Measurements from ENCODE around the gene GMIP.

GMIP gene

DNA sequence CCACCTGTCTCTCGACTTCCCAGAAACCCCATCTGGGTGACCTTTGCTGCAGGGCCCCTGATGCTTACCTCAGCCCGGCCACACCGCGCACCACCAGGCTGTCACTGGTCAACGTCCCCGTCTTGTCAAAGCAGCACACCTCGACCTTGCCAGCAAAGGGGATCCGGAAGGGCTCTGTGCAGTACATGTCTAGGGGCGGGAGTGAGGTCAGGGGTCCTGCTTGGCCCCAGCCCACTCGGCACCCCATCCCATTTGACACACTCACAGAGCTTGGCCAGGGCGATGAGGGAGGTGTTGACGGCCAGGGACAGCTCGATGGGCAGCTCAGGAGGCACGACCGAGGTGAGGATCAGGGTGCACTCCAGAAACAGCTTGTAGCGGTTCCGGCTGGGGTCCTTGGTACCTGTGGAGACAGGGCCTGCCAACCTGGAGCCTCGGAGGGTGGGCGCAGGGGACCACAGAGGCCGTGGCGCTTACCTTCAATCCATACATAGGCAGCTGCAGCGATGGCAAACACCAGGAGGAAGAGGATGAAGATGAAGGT, 11.7 kb upstream of the GMIP start:
- no peaks in the 10 kb centered on the region for H3K4me1 ChIP-seq (ENCODE audit: insufficient read depth, low read length)
- no peak overlapping the region for H3K27ac ChIP-seq (ENCODE audit: low read length)
- peaks cover 27% of the 10 kb centered on the region for H3K79me2 ChIP-seq (ENCODE audit: insufficient read depth, low read length)
- no peak overlapping the region for H2AFZ ChIP-seq (ENCODE audit: low read depth, low read length)
- H3K36me3 ChIP-seq (ENCODE audit: insufficient read depth, low read length) = peaks cover 99% of the 10 kb centered on the region
- no peak overlapping the region for H3K4me3 ChIP-seq (ENCODE audit: low read depth in 1 of 2, low read length in 2 of 2)
- H3K9me3 ChIP-seq (ENCODE audit: insufficient read depth, low read length, severe bottlenecking) = no peaks in the 10 kb centered on the region
- DNase-seq (no peak), ATAC-seq (ENCODE audit: insufficient read depth, low read depth) (no peak)
- TF ChIP-seq, protein P1, sequence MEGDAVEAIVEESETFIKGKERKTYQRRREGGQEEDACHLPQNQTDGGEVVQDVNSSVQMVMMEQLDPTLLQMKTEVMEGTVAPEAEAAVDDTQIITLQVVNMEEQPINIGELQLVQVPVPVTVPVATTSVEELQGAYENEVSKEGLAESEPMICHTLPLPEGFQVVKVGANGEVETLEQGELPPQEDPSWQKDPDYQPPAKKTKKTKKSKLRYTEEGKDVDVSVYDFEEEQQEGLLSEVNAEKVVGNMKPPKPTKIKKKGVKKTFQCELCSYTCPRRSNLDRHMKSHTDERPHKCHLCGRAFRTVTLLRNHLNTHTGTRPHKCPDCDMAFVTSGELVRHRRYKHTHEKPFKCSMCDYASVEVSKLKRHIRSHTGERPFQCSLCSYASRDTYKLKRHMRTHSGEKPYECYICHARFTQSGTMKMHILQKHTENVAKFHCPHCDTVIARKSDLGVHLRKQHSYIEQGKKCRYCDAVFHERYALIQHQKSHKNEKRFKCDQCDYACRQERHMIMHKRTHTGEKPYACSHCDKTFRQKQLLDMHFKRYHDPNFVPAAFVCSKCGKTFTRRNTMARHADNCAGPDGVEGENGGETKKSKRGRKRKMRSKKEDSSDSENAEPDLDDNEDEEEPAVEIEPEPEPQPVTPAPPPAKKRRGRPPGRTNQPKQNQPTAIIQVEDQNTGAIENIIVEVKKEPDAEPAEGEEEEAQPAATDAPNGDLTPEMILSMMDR (IDR thresholded peaks at IDR 0.05; ENCODE audit: borderline replicate concordance, extremely low read depth, low read length, poor library complexity, severe bottlenecking) = no peak
- no peak for TF ChIP-seq EZH2 (IDR thresholded peaks at IDR 0.05; ENCODE audit: borderline replicate concordance, low read depth, low read length, severe bottlenecking)
- no peak overlapping the region for H3K4me2 ChIP-seq (ENCODE audit: insufficient read depth, low read length)
- H3K9ac ChIP-seq (ENCODE audit: low read depth, low read length) = no peak overlapping the region
- no peaks in the 10 kb centered on the region for H3K27me3 ChIP-seq (ENCODE audit: insufficient read depth, low read length, poor library complexity)
- H4K20me1 ChIP-seq (ENCODE audit: insufficient read depth, low read length) = peaks cover 58% of the 10 kb centered on the region

DNA sequence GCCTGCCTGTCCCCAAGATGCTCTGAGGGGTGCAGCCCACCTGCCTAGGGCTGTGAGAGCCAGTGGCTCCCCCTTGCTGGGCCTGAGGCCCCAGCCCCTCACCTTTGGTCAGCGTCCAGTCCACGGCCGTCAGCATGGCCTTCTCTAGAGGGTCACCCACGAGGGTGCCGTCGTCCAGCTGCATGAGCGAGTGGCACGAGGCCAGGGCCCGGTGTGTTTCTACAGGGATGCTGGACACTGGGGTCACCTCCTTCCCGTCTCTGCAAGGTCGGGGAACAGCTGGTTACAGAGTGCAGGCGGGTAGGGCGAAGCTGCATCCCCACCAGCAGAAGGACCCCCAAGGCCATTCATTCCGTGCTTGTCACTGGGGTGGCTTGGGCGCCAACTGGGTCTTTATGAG, 11.0 kb upstream of the GMIP start:
- DNase-seq = no peak
- Histone ChIP-seq H3K4me2 (ENCODE audit: insufficient read depth, low read length) (no peak overlapping the region), H3K9ac (ENCODE audit: low read depth, low read length) (no peak overlapping the region), H3K4me1 (ENCODE audit: insufficient read depth, low read length) (no peaks in the 10 kb centered on the region), H3K27me3 (ENCODE audit: insufficient read depth, low read length, poor library complexity) (no peaks in the 10 kb centered on the region), H3K36me3 (ENCODE audit: insufficient read depth, low read length) (peaks cover 99% of the 10 kb centered on the region), H3K4me3 (ENCODE audit: low read depth in 1 of 2, low read length in 2 of 2) (no peak overlapping the region), H3K9me3 (ENCODE audit: insufficient read depth, low read length, severe bottlenecking) (no peaks in the 10 kb centered on the region), H4K20me1 (ENCODE audit: insufficient read depth, low read length) (peaks cover 53% of the 10 kb centered on the region), H2AFZ (ENCODE audit: low read depth, low read length) (no peak overlapping the region), H3K27ac (ENCODE audit: low read length) (no peak overlapping the region), H3K79me2 (ENCODE audit: insufficient read depth, low read length) (peaks cover 20% of the 10 kb centered on the region)
- ATAC-seq (ENCODE audit: insufficient read depth, low read depth) = no peak
- TF ChIP-seq, protein P1 (IDR thresholded peaks at IDR 0.05; ENCODE audit: borderline replicate concordance, extremely low read depth, low read length, poor library complexity, severe bottlenecking) = no peak
- no peak for TF ChIP-seq EZH2 (IDR thresholded peaks at IDR 0.05; ENCODE audit: borderline replicate concordance, low read depth, low read length, severe bottlenecking)

DNA sequence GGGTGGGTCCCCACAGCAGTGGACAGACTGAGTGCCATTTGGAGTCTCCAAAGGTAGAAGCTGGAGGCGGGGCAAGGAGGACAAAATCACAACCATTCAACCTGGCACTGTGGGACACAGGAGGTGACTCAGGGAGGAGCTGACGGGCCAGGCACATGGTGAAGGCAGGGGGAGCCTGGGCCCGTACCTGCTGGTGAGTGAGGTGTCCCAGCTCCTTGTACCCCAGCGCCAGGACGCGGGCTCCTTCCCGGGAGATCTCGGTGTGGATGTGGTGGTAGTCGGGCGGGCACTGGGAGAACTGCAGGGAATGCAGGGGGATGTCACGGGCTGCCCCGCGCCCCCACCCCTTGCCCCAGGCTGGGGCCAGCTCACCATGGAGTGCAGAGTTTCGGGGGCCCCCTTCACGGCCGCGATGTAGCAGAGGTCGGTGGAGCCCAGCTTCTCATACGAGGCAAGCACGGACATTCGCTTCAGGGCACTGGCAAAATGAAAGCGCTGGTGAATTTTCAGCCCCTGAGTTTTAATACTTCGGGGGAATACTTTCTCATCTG, 10.2 kb upstream of the GMIP start:
- ATAC-seq (ENCODE audit: insufficient read depth, low read depth) = no peak
- peaks cover 98% of the 10 kb centered on the region for H3K36me3 ChIP-seq (ENCODE audit: insufficient read depth, low read length)

More for the DNA sequence above, 10.2 kb upstream of the GMIP start:
- H3K4me1 ChIP-seq (ENCODE audit: insufficient read depth, low read length) = no peaks in the 10 kb centered on the region
- no peak for DNase-seq
- no peak overlapping the region for H3K4me2 ChIP-seq (ENCODE audit: insufficient read depth, low read length)
- no peak overlapping the region for H3K27ac ChIP-seq (ENCODE audit: low read length)
- TF ChIP-seq EZH2 (IDR thresholded peaks at IDR 0.05; ENCODE audit: borderline replicate concordance, low read depth, low read length, severe bottlenecking) = no peak
- TF ChIP-seq, protein P1 (IDR thresholded peaks at IDR 0.05; ENCODE audit: borderline replicate concordance, extremely low read depth, low read length, poor library complexity, severe bottlenecking) = no peak
- H3K79me2 ChIP-seq (ENCODE audit: insufficient read depth, low read length) = peaks cover 13% of the 10 kb centered on the region
- no peaks in the 10 kb centered on the region for H3K9me3 ChIP-seq (ENCODE audit: insufficient read depth, low read length, severe bottlenecking)
- no peak overlapping the region for H3K9ac ChIP-seq (ENCODE audit: low read depth, low read length)
- no peak overlapping the region for H3K4me3 ChIP-seq (ENCODE audit: low read depth in 1 of 2, low read length in 2 of 2)
- H3K27me3 ChIP-seq (ENCODE audit: insufficient read depth, low read length, poor library complexity) = no peaks in the 10 kb centered on the region
- peaks cover 52% of the 10 kb centered on the region for H4K20me1 ChIP-seq (ENCODE audit: insufficient read depth, low read length)
- H2AFZ ChIP-seq (ENCODE audit: low read depth, low read length) = no peak overlapping the region
